Measurements from ENCODE around the gene TNNC1. TPM values are rescaled to one million over a fixed set of nuclear protein-coding genes. Genes with fewer than 3 reads are reported as not detected.
A peak's percentile ranks its signal among the peaks of the same experiment; 100 is the strongest.

The TNNC1 gene
- polyA plus RNA-seq, 6 donors from 2014 or later: not detected

GRCh38 chr3:52479877-52480575 is 26.2 kb upstream of the TNNC1 start:
- peaks cover 5 to 9% of the 10 kb centered on the region in 2 donors for H3K36me3 Mint-ChIP-seq
- H3K9me3 Mint-ChIP-seq: no peaks in the 10 kb centered on the region
- H3K4me1 Mint-ChIP-seq: peaks cover 0 to 3% (median 0%) of the 10 kb centered on the region in 3 donors
- no peak overlapping the region for H3K4me3 Mint-ChIP-seq
- H3K27ac Mint-ChIP-seq: peak overlapping the region in 2 of 6 donors; percentile 18 to 79
- DNase-seq: no peak
- no peak for ATAC-seq (ENCODE audit: low read depth in 2 of 2)
- no peaks in the 10 kb centered on the region for H3K27me3 Mint-ChIP-seq

- Mint-ChIP-seq H3K4me1 (peaks cover 0 to 3% (median 0%) of the 10 kb centered on the region in 3 donors), H3K36me3 (peaks cover 5 to 9% of the 10 kb centered on the region in 2 donors), H3K4me3 (no peak overlapping the region), H3K27ac (peak overlapping the region in 2 of 6 donors; percentile 39 to 79), H3K27me3 (no peaks in the 10 kb centered on the region), H3K9me3 (no peaks in the 10 kb centered on the region)
- DNase-seq (no peak), ATAC-seq (ENCODE audit: low read depth in 2 of 2) (no peak)
Observed at GRCh38 chr3:52479037-52479876, 25.4 kb upstream of the TNNC1 start.

GRCh38 chr3:52477796-52478095 is 23.9 kb upstream of the TNNC1 start:
- Mint-ChIP-seq H3K9me3 (no peaks in the 10 kb centered on the region), H3K4me3 (no peak overlapping the region), H3K27ac (peak overlapping the region in 1 of 6 donors; percentile 14), H3K4me1 (peaks cover 0 to 3% (median 0%) of the 10 kb centered on the region in 3 donors), H3K27me3 (no peaks in the 10 kb centered on the region), H3K36me3 (peaks cover 5 to 9% of the 10 kb centered on the region in 2 donors)
- DNase-seq: no peak
- no peak for ATAC-seq (ENCODE audit: low read depth in 2 of 2)

GRCh38 chr3:52477076-52477795 is 23.4 kb upstream of the TNNC1 start:
- peaks cover 5 to 9% of the 10 kb centered on the region in 2 donors for H3K36me3 Mint-ChIP-seq

GRCh38 chr3:52473026-52473425 is 19.2 kb upstream of the TNNC1 start:
- H3K27ac Mint-ChIP-seq: no peak overlapping the region
- H3K36me3 Mint-ChIP-seq: peaks cover 0 to 1% of the 10 kb centered on the region in 2 donors
- H3K9me3 Mint-ChIP-seq: no peaks in the 10 kb centered on the region
- no peaks in the 10 kb centered on the region for H3K27me3 Mint-ChIP-seq
- H3K4me1 Mint-ChIP-seq: peaks cover 4 to 6% (median 4%) of the 10 kb centered on the region in 3 donors
- DNase-seq: no peak
- H3K4me3 Mint-ChIP-seq: no peak overlapping the region
- no peak for ATAC-seq (ENCODE audit: low read depth in 2 of 2)

More at GRCh38 chr3:52477076-52477795, 23.4 kb upstream of the TNNC1 start:
- no peaks in the 10 kb centered on the region for H3K27me3 Mint-ChIP-seq
- H3K4me3 Mint-ChIP-seq: no peak overlapping the region
- DNase-seq (no peak), ATAC-seq (ENCODE audit: low read depth in 2 of 2) (no peak)
- peaks cover 0 to 3% (median 0%) of the 10 kb centered on the region in 3 donors for H3K4me1 Mint-ChIP-seq
- peak overlapping the region in 1 of 6 donors; percentile 39 for H3K27ac Mint-ChIP-seq
- no peaks in the 10 kb centered on the region for H3K9me3 Mint-ChIP-seq

GRCh38 chr3:52472239-52473000 is 18.6 kb upstream of the TNNC1 start:
- Mint-ChIP-seq H3K27ac (no peak overlapping the region), H3K4me1 (peaks cover 4 to 6% (median 4%) of the 10 kb centered on the region in 3 donors), H3K27me3 (no peaks in the 10 kb centered on the region), H3K4me3 (no peak overlapping the region), H3K36me3 (no peaks in the 10 kb centered on the region), H3K9me3 (no peaks in the 10 kb centered on the region)
- ATAC-seq (ENCODE audit: low read depth in 2 of 2) (no peak), DNase-seq (no peak)

GRCh38 chr3:52471371-52472238 is 17.8 kb upstream of the TNNC1 start:
- Mint-ChIP-seq H3K27ac (no peak overlapping the region), H3K36me3 (no peaks in the 10 kb centered on the region), H3K9me3 (no peaks in the 10 kb centered on the region), H3K27me3 (no peaks in the 10 kb centered on the region), H3K4me1 (peaks cover 4 to 6% (median 4%) of the 10 kb centered on the region in 3 donors), H3K4me3 (no peak overlapping the region)
- peak; percentile 38 to 49 for ATAC-seq (ENCODE audit: low read depth in 2 of 2)
- DNase-seq: peak; percentile 37

- H3K27ac Mint-ChIP-seq: no peak overlapping the region
- H3K36me3 Mint-ChIP-seq: no peaks in the 10 kb centered on the region
- H3K4me3 Mint-ChIP-seq: no peak overlapping the region
Observed at GRCh38 chr3:52470920-52471319, 17.1 kb upstream of the TNNC1 start.

GRCh38 chr3:52469001-52469400 is 15.2 kb upstream of the TNNC1 start:
- ATAC-seq (ENCODE audit: low read depth in 2 of 2): no peak
- no peak for DNase-seq
- no peak overlapping the region for H3K27ac Mint-ChIP-seq
- H3K9me3 Mint-ChIP-seq: no peaks in the 10 kb centered on the region
- H3K27me3 Mint-ChIP-seq: no peaks in the 10 kb centered on the region
- peaks cover 4 to 8% (median 4%) of the 10 kb centered on the region in 3 donors for H3K4me1 Mint-ChIP-seq
- no peaks in the 10 kb centered on the region for H3K36me3 Mint-ChIP-seq
- no peak overlapping the region for H3K4me3 Mint-ChIP-seq

More at GRCh38 chr3:52470920-52471319, 17.1 kb upstream of the TNNC1 start:
- peaks cover 4 to 6% (median 4%) of the 10 kb centered on the region in 3 donors for H3K4me1 Mint-ChIP-seq
- ATAC-seq (ENCODE audit: low read depth in 2 of 2) (no peak), DNase-seq (no peak)
- H3K9me3 Mint-ChIP-seq: no peaks in the 10 kb centered on the region
- no peaks in the 10 kb centered on the region for H3K27me3 Mint-ChIP-seq

- H3K27ac Mint-ChIP-seq: peak overlapping the region in 1 of 6 donors; percentile 20
- ATAC-seq (ENCODE audit: low read depth in 2 of 2): no peak
- H3K4me3 Mint-ChIP-seq: no peak overlapping the region
- peaks cover 4 to 9% (median 4%) of the 10 kb centered on the region in 3 donors for H3K4me1 Mint-ChIP-seq
- H3K9me3 Mint-ChIP-seq: no peaks in the 10 kb centered on the region
- no peaks in the 10 kb centered on the region for H3K27me3 Mint-ChIP-seq
- no peak for DNase-seq
- H3K36me3 Mint-ChIP-seq: no peaks in the 10 kb centered on the region
Observed at GRCh38 chr3:52468336-52468735, 14.5 kb upstream of the TNNC1 start.

GRCh38 chr3:52463416-52463815 is 9.6 kb upstream of the TNNC1 start:
- Mint-ChIP-seq H3K27me3 (no peaks in the 10 kb centered on the region), H3K36me3 (no peaks in the 10 kb centered on the region), H3K4me1 (peaks cover 0 to 16% (median under 1%) of the 10 kb centered on the region in 3 donors), H3K27ac (no peak overlapping the region), H3K4me3 (no peak overlapping the region), H3K9me3 (no peaks in the 10 kb centered on the region)
- ATAC-seq (ENCODE audit: low read depth in 2 of 2) (no peak), DNase-seq (no peak)

- no peak overlapping the region for H3K4me3 Mint-ChIP-seq
- no peaks in the 10 kb centered on the region for H3K36me3 Mint-ChIP-seq
Observed at GRCh38 chr3:52461874-52462273, 8.0 kb upstream of the TNNC1 start.

More at GRCh38 chr3:52461874-52462273, 8.0 kb upstream of the TNNC1 start:
- H3K4me1 Mint-ChIP-seq: peaks cover 6 to 29% (median 9%) of the 10 kb centered on the region in 3 donors
- no peaks in the 10 kb centered on the region for H3K27me3 Mint-ChIP-seq
- ATAC-seq (ENCODE audit: low read depth in 2 of 2) (no peak), DNase-seq (no peak)
- H3K27ac Mint-ChIP-seq: peak overlapping the region in 1 of 6 donors; percentile 14
- no peaks in the 10 kb centered on the region for H3K9me3 Mint-ChIP-seq

Data from naive B cell (primary cell).